Hematopoietic multipotent progenitor cell treated with erythropoietin and hydrocortisone succinate and interleukin-3 and kit ligand, for 15 days (in vitro differentiated cells): ENCODE measurements around the gene BOLL.
"Not testable (repeated sequence)": the region's sequence is repeated elsewhere in the genome, so short reads cannot be mapped to it uniquely, and the experiment has no call there.

Source experiments
- DNase-seq: peaks from one replicate; pipeline ENCODE4 v3.0.0-alpha.2; 2015; ENCODE audit warnings: low spot score

The BOLL gene, protein sequence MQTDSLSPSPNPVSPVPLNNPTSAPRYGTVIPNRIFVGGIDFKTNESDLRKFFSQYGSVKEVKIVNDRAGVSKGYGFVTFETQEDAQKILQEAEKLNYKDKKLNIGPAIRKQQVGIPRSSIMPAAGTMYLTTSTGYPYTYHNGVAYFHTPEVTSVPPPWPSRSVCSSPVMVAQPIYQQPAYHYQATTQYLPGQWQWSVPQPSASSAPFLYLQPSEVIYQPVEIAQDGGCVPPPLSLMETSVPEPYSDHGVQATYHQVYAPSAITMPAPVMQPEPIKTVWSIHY

DNA sequence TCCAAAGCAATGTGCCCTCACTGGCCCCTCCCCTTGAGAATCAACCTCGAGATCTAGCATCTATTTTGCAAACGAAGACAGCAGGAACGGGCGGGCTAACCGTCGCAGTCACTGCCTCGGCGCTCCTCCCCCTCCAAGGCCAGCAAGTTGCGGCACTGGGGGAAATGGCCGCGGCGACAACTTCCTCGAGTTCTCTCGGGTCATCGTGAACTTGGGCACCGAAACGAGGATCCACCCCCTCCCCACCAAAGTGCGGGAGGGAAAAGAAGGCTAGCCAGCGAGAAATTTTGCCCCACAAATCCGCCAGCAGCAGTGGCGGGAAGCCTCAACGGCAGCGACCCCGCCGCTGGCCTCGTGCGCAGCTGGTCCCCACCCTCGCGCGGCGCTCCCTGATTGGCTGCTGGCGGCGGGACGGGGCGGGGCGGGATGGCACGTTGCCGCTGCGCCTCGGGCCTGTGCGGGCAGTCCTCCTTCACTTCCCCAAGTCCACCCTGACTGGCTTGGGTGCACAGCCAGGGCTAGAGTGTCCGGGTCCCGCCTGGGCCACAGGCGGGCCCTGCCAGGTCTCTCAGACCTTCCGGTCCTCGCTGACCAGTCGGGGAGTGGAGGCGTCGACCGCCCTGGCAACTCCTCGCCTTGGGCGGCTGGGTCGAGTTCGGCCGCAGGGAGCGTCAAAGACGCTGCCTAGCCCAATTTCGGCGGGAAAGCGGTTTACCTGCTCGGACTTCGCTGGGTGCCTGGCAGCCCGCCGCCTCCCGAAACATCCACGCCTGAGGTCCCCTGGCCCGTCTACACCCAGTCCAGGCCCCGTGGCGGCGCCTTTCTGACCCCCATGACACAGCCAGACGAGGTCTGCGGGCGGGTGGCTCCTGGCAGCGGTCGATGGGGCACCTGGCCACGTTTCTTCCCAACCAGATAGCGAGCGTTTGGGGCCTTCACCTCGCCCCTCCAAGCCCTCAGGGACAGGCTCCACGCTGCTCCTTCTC is at the start of gene BOLL:
TSS of gene BOLL (minus strand) at position 364 of the 986 bp plus-strand sequence. CDS start 3,469 bp downstream, outside the sequence.
- no peak for DNase-seq

DNA sequence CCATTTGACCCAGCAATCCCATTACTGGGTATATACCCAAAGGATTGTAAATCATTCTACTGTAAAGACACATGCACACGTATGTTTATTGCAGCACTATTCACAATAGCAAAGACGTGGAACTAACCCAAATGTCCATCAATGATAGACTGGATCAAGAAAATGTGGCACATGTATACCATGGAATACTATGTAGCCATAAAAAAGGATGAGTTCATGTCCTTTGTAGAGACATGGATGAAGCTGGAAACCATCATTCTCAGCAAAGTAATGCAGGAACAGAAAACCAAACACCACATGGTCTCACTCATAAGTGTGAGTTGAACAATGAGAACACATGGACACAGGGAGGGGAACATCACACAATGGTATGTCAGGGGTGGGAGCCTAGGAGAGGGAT is 49.7 kb upstream of the BOLL start:
- DNase-seq = not testable (repeated sequence)

DNA sequence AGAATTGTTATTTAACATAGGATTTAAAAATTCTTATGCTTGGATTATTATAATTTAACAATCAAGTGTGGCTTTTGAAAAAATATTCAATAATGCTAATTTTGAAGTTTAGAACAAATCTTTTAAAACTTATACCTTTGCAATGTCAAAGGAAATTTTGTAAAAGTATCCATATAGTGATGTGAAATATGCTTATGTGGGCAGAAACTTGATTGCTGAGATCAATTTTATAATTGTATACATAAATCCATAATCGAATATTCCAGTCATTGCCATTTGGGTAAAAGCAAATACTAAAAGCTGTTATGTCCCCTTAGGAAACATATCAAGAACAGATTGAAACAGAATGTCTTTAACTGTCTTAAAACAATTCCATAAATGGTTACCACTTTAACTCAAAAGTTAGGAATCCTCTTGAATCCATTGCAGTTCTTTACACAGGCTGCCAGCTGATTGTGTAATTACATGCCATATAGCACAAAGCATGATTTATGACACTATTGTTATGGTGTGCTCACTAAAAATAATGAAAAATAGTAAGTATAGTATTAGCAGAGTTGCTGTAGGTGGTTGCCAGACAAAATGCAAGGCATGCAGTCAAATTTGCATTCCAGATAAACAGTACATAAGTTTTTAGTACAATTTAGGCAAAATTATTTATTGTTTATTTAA is 43.5 kb upstream of the BOLL start:
- DNase-seq = no peak

DNA sequence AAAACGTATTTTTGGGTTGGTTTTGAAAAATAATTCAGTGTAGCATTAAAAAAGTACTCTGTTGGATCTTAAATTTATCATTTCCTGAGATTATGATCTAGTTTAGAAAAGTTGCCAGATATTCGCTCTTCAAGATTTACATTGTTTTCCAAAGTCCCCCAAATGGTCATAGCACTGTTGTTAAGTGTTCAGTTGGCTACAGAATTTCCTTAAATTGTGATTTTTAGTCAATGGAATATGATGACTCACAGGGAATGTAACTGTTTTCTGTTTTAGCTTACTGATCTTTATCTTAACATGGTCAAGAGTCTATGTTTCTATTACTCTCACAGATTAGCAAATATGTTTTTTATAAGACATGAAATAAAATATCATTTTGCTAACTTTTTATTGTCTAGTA is 42.5 kb upstream of the BOLL start:
- DNase-seq = no peak

DNA sequence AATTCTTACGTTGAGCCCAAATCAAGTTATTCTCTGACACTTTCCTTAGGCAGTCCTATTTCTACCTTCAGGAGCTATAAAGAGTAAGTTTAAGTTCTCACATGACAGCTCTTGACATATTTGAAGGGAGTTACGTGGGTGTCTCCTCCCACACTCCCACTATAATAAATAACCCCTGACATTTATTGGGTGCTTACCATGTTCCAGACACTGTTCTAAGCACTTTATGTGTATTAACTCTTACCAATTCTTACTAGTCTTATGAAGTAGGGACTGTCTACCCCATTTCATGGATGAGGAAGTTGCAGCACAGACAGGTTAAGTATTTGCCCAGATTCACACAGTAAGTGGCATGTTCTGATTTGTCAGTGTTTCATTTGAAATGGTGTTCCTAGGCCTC is 37.2 kb upstream of the BOLL start:
- DNase-seq = no peak

DNA sequence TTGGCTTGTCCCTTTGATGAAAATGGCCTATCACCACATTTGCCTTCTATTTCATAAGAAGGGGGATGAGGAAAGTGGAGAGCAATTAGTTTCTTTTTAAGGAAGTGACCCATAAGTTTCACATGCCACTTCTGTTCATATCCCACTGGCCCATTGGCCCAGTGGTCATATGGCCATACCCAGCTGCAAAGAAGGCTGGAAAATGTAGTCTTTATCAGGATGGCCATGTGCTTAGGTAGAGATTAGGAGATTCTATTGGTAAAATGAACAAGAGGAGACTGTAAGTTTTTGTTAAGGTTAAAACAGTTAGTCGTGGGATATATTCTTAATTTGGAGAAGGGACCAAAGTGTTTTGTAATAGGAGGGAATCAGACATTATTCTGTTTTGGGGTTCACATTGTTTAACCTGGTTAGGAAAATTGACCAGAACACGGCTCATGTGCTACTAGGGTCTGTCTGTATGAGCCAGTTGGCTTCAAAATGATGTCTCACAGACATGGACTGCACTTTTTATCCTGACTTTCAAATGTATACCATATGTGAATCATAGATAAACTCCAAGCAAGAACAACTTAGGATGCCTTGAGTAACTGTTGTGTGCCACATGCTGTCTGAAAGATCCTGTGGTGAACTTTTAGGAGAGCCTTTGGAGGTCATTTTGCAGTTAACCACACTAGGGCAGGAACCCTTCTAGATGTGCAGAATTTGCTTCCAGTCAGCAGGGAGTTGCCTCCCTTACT is 36.6 kb upstream of the BOLL start:
- no peak for DNase-seq

DNA sequence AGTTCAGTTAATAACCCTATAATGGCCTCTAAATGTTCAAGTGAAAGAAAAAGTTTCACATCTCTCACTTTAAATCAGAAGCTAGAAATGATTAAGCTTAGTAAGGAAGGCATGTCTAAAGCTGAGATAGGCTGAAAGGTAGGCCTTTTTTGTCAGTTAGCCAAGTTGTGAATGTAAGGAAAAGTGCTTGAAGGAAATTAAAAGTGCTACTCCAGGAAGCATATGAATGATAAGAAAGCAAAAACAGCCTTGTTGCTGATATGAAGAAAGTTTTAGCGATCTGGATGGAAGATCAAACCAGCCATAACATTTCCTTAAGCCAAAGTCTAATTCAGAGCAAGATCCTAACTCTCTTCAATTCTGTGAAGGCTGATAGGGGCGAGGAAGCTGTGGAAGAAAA is 29.4 kb upstream of the BOLL start:
- DNase-seq = no peak

DNA sequence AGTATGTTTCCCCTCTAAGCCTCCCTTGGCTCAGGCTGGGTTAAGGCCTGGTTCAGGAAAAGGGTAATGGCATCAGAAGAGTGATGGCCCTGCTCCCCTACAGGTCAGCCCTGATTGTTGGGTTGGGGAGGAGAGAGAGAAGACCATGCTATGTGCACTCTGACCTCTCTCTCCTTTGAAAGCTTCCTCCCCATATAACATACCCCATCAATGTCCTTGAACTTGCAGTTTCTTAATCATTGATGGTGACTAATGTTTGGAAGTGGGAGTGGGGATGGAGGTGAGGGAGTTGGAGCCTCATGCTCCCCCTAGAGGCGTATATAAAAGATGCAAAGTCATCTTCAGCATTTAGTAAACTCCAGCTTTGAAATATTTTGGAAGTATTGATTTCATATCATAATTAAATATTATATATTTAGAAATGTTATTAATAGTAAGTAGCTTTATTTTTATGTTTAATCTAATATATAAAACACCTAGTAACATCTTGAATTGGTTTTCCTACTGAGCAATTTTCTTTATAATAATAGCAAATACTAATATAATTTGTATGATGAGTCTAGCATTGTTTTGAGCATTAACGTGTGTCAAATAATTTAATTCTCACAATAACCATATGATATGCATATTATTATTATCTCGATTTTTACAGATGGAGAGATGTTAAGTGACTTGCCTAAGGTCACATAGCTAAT is 28.1 kb upstream of the BOLL start:
- DNase-seq = peak; percentile 21

DNA sequence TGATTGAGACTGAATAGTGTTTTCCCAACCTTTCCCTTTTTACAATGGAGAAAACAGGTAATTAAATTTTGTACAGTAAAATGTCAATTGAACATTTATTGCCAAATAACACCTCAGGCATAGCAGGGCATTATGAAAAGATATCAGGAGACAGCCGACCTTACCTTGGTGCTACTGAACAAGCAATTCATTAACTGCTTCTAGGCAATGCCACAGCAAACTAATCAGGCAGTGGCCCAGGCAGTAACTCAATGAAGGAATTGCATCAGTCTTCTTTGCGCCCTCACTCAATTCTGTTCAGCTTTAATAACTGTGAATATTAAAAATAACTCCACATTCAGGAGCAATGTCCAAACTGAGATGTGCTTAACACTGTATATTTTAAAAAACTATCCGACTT is 25.4 kb upstream of the BOLL start:
- no peak for DNase-seq

DNA sequence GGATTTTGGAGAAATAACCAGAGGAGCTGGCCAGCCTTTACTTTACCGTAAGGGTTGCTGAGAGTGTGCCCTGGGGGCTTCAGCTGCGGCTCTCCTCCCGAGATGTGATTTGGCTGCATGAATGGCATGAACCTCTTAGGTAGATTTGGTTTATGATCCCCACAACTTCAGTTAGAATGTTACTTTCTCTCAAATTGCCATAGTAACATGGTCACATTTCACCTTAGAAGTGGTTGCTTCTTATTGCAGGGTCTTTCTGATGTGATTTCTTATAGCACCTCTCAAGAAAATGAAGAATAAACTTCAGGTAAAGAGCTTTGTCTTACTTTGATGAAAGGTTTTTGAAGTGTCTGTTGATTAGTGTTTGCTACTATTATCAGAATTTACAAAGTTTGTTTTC is 24.9 kb upstream of the BOLL start:
- DNase-seq = no peak

DNA sequence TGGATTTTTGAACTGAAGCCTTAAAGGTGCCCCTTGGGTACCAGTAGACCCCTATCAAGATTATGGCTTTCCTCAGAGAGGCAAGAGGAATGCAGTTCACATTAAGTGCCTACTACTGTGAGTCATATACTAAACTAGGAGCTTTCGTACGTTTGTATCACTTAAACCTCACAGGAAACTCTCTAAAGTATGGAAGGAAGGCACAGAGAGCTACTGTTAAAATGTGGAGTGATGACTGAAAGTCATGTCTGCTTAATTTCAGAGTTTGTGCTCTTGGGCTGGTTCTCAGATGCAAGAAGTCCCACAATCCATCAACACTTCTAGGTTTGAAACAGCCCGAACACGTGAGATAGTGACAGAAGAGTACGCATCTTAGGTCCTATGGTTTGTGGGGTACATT is 23.9 kb upstream of the BOLL start:
- DNase-seq = no peak

DNA sequence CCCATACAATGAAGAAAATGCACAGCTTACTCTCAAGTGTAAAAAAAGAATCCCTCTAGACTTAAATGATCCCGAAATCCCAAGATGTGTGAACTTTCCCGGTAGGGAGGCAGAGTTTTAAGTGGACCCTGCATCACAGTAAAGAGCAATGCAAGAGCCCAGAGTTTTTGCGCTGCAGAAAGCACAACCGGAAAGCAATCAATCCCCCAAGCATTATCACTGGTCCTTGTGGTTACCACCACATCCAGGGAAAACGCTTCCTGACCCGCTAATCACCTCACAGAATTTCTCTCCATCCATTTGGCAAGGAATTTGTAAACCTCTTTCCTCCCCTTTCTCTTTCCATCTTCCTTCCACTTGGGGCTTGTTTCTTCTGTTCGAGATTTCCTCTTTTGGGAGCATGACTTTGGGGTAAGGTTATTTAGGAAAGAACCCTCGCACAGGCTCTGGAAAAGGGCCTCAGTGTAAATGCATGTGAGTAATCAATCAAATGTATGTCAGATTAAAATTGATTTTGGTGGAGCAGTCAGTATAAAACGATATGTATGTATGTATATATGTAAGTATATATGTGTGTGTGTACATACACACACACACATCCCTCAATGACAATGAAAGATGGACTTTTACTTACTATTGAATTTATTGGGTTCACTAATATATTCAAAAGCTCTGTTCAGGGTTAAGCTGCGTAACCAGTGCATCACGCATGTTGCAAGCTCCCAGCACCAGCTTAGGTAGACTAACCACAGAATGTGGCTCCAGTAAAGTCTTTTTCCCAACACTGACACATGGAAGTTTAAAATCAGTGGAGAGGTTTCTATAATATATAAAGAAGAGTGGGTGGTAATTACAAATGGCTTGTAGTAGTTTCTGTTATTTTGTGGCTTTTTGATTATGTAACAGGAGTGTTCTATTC is 20.9 kb upstream of the BOLL start:
- DNase-seq = no peak

DNA sequence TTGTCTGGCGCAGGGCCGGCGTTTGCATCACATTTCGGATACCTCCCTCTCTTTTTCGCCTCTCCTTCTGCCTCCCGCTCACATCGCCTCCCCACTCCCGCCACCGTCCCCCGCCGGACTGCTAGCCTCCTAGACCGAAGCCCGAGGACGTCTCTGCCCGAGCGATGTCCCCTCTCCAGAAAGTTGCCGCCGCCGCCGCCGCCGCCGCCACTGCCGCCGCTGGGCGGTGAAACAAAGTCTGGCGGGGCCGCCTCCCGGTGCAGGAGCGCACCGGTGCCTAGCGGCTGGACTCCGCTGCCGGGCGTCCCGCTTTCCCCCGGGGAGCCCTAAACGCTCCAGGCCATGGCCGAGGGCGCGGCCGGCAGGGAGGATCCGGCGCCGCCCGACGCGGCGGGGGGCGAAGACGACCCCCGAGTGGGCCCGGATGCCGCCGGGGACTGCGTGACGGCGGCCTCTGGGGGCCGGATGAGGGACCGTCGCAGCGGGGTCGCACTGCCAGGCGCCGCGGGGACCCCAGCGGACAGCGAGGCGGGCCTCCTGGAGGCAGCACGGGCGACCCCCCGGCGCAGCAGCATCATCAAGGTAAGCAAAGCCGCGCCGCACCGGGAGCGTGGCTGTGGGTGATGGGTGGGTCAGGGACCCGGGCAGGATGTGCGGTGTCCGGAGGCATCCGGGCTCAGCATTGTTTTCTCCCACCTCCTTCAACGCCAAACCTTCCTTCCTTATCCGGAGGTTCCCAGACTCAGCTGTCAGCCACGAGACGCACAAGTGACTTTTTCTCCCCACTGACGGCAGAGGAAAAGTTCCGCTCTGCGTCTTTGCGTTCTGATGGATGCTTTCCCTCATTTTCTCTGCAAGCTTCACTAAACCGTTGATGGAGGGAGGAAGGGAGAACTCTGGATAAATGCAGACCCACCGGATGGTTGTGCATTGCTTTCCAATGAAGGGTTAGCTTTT is 19.9 kb upstream of the BOLL start:
- DNase-seq = no peak

DNA sequence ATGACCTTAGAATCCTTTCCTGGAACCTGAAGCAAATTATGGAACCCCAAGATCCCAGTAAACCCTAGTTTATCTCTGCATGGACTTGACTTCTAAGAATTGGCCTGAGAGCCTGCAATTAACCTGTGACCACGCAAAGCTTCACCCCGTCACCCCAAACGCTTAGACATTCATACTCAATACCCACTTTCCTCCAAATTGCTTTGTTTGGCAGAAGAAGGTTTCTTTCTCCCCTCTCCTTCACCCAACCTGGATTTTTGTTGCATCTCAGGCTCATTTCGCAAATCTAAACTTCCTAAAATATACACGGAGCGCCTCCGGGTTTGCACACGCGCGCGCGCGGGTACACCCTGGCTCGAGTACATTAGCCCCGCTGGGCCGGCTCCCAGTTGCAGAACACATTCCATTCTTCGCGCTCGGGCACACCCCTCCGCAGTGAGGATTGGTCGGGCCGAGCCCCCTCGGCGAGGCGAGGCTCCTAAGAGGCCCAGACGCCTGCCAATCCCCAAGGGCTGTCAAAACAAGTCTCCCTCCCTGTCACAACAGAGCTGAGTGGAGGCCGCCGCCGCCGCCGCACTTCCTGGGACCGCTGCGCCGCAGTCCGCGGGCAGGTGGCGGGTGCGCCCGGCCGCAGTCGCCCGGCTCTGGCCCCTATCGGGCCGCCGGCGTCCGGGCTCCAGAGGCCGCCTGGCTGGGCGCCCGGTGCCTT is 19.1 kb upstream of the BOLL start, which contains the start of gene PLCL1:
TSS of gene PLCL1 (plus strand) at position 545 of the 709 bp plus-strand sequence.
- DNase-seq = peak; percentile 4

DNA sequence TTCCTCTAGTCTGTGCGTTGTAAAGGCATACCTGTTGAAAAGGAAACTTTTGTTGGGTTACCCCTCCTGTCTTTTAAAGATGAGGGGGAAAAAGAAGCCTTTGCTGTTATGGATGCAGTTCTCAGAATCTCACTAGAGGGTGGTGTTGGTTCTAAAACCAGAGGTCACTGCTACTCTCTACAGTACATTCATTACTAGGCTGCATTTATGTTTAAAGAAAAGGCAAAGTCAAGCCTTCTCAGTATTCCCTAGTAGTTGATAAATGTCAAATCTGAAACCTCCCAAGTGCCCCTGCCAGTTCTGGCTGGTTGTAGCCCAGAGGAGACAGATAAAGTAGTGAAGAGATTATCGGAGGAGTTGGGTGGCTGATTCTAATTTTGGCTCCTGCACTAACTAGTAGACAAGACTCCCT is 17.9 kb upstream of the BOLL start:
- DNase-seq = no peak

DNA sequence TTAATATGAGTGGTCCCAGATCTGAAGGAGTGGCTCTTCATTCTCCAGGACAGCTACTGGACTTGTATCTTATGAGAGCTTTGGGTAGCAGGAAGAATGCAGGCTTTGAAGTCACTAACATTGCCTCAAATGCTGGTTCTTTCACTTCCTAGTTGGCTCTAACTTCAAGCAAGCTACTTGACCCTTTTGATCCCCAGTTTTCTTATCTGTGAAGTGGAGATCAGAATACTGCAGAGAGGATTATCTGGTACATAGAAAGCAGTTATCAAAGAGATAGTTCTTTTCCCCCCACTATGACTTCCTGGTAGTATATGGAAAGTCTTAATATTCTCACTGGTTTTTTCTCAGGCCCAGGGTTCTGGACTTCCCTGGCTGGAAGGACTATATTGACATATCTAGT is 15.9 kb upstream of the BOLL start:
- DNase-seq = no peak

DNA sequence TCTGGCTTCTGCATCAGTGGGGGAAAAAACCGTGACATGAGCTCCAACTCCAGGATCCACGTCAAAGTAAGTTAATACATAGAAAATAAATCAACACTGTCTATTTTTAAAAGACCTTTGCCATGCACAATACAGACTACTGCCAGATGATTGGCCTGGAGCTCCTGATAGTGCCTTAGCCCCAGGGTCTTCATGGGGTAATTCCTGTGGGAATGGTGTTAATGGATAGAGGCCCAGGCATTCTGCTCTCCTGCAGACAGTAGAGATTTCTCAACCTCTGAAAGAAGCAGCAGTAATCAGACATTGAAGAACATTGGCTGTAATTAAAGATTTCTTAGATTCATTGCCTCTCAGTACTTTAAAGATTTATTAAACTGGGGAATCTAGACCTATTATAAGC is 15.0 kb upstream of the BOLL start:
- DNase-seq = no peak

DNA sequence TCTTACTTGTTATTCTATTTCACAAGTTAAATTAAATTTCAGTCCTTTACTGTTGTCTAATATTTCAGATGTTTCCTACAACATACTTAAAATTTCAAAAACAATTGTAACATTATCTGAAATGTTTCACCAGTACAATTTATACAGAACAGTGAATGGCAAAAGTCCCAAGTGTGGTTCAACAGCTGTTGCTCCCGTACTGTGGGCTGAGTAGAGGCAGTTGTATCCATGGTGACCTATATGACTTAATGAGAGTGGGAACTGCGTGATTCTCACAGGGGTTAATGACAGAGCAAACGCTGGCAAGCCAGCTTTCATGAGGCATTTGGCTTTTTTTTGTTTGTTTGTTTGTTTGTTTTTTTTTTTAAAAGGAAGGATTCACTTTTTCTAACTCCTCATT is 13.9 kb upstream of the BOLL start:
- no peak for DNase-seq
